GM08714 (cell line): ENCODE data around the gene GGCT.

ENCODE experiments used
- H3K4me3 ChIP-seq: fragments of 200-500 bp; sonication (Bioruptor generic); 2 replicates; pipeline ENCODE4 v1.5.1; 2014; ENCODE audit warnings: mild to moderate bottlenecking, low read length, inconsistent platforms
- ZNF274 ChIP-seq: IDR thresholded peaks from 2 replicates; pipeline ENCODE4 v1.6.1; 2012; ENCODE audit warnings: mild to moderate bottlenecking, low read depth, low read length

Gene GGCT

DNA sequence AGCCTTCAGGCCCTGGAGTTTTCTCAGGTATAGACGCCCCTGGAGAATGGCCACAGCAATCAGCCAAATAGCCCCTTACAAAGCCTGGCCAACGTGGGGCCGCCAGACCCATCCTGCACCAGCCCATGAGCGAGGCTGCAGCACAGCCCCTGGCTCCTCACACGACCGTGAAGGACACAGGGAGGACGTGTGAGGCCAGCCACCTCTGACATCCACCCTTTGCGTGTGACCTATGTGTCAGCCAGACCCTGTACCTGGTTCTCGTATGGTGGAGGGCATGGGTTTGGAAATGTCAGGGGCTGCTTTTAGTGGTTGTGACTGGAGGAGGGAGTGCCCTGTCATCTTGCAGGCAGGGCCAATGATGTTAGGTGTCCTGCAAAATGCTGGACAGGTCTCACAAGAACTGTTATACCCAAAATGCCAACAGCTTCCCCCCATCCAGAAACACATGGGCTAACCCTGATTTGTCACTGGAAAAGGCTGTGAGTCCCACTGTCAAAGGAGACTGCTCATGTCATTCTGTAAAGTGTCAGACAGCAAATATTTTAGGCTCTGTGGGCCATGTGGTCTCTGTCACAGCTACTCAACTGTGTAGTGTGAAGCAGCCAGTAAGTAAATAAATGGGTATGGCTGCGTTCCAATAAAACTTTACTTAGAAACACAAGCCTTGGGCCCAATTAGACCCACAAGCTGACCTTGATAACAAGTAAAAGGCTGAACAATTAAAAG lies 56.0 kb downstream of the GGCT start:
- no peak for TF ChIP-seq ZNF274
- no peak overlapping the region for H3K4me3 ChIP-seq

- H3K4me3 ChIP-seq, result no peak overlapping the region
- TF ChIP-seq ZNF274, result no peak
Measured at GRCh38 chr7:30447466-30447865, 57.2 kb downstream of the GGCT start.
